RPMI7951 (cell line): ENCODE results near the gene MTERF1. TPM values are rescaled to one million over a fixed set of nuclear protein-coding genes. Genes with fewer than 3 reads are reported as not detected.
"Not testable (repeated sequence)": the region's sequence is repeated elsewhere in the genome, so short reads cannot be mapped to it uniquely, and the experiment has no call there.

Experiments
- DNase-seq: peaks from one replicate; pipeline ENCODE4 v3.0.0-alpha.2; 2012; ENCODE audit warnings: low read depth
- total RNA-seq: library from RNA; depleted of rRNA; stranded (reverse); fragments of >200 nt; shearing (Covaris generic); gene quantifications from 2 replicates; pipeline ENCODE4 v1.2.3, GENCODE V29; 2014

Gene MTERF1
- total RNA-seq, 1 experiment from 2014 or later, result 15.9 TPM

- DNase-seq, result peak; percentile 36
Measured at GRCh38 chr7:91883676-91884362, 3.3 kb upstream of the MTERF1 start.

DNA sequence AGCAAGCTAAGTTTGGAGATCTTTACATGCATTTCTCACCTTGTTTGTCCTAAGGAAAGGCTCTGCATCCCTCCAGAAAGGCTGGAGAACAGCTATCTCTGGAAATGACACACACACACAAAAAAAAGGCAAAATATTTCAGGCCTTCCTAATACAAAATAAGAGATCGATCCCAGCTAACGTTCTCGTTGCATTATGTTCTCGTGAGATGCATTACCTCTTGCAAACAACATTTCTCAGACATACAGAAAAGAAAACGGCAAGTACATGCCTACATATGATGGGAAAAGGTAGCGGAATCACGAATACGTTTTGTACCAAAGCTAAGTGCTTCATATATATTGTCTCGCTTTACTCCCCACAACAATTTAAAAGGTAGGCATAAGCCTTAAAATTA lies 488 bp downstream of the MTERF1 start:
- no peak for DNase-seq

GRCh38 chr7:91876391-91877133 lies 3.9 kb downstream of the MTERF1 start:
- DNase-seq, result no peak

DNA sequence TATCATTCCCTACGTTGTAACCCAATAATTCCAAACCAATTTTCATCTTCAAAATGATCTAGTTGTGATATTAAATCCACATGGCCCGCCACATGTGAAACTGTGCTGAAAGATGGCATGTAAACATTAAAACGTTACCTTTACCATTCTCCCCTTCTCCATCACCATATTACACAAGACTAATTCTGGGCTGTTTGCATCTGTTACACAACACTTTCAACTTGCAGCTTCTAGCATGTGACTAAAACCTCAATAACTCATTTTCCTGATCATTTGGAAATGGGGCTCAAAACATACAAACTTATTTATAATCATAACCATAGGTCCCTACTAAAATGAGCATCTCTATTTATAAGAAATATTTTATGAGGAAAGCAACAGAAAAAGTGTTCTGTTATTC lies 4.7 kb downstream of the MTERF1 start:
- no peak for DNase-seq

GRCh38 chr7:91872928-91873327 lies 7.6 kb downstream of the MTERF1 start:
- no peak for DNase-seq

GRCh38 chr7:91872069-91872468 lies 8.4 kb downstream of the MTERF1 start:
- no peak for DNase-seq

DNA sequence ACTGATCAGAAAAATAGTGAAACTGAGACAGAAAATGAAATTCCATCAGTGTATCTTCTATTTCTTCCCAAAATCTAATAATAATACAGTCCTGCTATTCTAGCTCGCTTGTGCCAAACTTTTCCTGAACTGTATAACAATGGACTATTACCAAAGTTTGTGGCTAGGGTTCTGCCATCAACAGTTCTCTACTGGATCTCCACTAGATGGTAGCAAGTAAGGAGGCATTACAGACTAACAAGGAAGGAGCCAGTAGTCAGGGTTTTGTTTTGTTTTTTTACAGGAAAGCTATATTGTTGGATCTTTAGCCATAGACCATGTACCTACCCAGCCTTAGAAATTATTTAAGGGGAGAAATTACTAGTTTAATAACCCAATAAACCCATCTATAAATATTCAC lies 10.8 kb downstream of the MTERF1 start:
- no peak for DNase-seq

DNA sequence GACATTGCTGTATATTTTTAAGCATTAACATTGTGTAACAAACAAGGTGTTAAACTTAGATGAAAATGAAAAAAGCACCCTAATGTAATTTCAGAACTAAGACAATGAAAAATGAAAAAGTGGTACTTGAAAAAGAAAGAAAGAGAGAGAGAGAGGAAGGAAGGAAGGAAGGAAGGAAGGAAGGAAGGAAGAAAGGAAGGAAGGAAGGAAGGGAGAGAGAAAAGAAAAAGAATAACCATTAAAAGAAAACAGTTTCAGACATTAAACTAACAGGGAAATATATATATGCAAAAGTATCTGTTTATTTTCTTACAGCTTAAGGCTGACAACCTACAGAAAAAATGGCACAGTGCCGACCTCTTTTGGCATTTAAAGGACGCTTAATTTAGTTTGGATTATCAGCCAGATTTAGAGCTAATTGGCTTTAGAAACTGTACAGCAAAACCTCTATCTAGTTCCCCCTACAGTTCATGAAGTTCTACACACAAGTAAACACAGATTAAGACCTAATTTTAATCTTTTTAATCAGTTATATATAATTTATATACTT lies 13.8 kb downstream of the MTERF1 start:
- no peak for DNase-seq

DNA sequence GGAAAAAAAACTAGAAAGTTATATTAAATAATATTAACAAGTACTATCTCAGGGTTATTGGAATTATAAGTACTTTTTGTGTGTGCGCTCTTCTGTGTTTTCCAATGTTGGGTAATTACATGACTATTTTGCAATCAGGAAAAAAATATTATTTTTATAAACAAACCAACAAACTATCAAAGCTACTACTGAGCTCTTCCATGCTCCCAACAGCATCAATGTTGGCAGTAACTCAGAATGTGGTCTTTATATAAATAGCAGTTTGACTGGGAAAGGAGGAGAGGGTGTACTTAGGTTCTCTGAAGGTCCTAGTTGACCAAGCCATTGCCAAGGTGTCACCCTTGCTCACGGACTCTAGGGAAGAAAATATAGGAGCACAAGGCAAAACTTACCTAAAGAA lies 15.0 kb downstream of the MTERF1 start:
- no peak for DNase-seq

DNA sequence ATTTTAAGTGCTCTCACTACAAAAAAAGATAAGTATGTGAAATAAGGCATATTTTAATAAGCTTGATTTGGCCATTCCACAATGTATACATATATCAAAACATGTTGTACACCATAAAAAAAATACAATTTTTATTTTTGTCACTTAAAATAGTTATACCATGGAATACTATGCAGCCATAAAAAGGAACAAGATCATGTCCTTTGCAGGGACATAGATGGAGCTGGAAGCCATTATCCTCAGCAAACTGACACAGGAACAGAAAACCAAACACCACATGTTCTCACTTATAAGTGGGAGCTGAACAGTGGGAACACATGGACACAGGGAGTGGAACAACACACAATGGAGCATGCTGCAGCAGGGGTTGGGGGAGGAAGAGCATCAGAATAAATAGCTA lies 15.9 kb downstream of the MTERF1 start:
- DNase-seq, result not testable (repeated sequence)

GRCh38 chr7:91864070-91864469 lies 16.4 kb downstream of the MTERF1 start:
- DNase-seq, result no peak

DNA sequence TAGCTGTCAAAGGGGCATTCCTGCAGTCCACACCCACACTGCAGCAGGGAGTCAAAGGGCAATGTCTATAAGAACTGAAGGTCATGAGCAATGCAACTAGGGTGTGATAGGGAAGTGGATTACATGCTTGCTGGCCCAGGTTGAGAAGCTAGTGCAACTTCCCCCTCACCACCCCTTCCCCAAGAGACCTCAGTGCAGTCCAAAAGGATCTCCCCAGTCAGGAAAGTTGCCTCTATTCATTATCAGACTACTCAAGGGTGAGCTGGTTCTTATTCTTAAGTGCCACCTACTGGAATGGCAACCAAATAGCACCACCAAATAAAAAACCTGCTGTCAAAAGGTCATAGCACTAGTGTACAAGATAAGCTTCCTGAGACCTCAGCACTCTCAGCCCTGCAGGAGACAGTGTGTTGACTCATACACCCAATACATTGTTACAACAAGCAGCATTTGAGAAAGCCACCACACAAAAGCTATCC lies 28.2 kb downstream of the MTERF1 start:
- DNase-seq, result peak; percentile 52

GRCh38 chr7:91850455-91850854 lies 30.0 kb downstream of the MTERF1 start:
- DNase-seq, result no peak

DNA sequence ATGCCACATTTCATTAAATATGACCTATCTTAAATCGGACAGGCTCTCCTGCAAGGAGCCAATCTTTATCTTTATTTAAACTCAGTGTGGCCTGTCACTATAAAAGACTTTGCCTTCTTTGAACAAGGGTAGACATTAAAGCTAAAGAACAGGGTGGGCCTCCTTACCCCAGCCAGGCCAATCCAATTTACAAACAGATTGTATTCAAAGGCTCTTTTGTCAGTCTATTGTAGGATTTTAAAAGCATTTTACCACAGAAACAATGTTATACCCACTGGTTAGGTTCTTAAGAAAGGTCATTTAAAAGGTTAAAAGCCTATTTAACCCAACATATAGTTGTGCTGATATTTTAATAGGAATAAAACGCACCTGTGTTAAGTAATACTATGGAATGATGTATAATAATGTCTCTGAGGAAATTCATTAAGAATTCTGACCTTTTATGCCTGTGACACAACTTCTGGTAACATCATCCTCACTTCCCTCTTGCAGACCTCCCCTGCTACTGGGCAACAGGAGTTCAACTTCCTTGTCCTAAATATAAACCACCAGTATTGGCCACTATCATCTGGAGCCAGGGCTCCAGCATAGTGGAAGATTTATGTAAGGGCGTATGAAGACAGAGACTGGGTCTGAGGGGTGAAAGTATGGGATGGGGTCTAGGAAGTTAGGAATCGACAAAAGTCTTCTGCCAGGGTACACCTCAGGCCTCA lies 32.5 kb downstream of the MTERF1 start:
- DNase-seq, result no peak

GRCh38 chr7:91847231-91847630 lies 33.3 kb downstream of the MTERF1 start:
- no peak for DNase-seq

DNA sequence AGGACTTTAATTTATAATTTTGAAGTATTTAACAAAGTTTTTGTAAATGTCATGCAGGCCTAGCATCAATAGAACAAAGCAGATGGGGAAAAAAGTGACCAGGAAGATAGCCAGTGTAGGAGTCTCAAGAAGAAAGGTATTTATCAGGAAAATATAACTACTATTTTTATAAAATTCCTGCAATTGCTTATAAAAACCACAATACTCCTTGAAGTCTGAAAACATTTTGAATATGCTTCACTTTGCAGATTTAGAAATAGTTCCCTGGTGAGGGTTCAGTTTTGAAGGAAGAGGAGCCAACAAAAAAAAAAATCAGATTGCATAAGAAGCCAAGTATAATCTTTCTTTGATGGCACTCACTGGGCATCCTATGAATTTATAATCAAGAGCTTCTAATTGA lies 34.1 kb downstream of the MTERF1 start:
- no peak for DNase-seq

DNA sequence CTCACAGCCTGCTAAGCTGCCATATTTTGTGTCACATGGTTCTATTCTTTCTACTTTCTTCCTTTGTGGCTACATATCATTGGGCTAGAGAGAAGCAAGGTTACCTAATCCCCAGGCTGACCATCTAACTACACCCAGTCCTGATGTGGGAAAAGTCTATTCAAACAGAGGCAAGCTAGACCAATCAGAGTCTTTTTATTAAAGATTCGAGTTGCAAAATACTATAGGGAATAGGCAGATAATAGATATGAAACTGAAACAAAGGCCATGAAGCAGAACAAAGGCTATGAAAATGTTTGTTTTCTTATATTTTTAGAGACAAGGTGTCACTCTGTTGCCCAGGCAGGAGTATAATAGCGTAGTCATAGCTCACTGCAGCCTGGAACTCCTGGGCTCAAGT lies 36.7 kb downstream of the MTERF1 start:
- no peak for DNase-seq

DNA sequence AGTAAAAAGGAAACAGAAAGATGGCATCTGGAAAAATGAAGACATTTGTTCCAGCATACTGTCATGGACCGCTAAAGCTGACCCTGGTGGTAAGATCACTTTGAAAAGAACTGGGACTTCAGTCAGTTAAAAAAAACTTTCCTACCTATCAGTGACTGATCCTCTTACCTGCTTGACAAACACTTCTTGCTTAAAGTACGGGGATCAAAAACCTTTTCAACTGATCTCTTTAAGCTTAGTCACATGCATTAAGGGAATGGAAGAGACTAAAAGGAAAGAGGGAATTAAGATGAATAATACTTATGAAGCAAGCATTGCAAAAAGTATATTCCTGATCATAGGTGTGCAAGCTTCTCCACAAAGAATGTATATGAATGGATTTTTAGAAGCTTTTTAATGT lies 42.1 kb downstream of the MTERF1 start:
- DNase-seq, result no peak

DNA sequence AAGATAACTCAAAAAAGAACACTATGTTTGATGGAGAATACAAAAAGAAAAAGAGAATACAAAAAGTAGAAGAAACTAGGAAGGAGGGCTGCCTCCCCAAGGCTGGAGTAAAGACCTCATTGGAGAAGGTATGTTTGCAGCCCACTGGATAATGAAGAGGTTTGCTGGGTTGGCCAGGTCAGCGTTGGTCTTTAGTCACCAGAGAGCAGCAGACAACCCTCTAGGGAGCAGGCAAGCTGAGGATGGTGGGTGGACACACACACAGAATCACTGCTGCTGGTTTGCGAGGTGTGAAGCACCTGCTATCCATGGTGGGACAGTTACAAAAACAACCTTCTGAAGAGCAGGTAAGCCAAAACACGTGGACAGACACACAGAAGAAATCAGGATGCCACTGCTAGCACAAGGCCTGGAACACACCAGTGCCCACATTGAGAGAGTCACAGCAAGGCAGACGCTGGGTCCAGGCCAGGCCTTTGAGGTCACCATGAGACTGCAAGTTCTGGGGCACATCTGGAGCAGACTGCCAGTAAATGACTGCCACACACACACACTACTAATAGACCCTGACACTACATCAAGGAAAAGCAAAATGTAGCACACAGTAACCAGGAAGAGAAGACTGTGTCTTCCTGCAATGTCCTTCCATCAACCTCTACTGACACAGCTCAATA lies 43.0 kb downstream of the MTERF1 start:
- no peak for DNase-seq

GRCh38 chr7:91835826-91836368 lies 44.6 kb downstream of the MTERF1 start:
- no peak for DNase-seq

DNA sequence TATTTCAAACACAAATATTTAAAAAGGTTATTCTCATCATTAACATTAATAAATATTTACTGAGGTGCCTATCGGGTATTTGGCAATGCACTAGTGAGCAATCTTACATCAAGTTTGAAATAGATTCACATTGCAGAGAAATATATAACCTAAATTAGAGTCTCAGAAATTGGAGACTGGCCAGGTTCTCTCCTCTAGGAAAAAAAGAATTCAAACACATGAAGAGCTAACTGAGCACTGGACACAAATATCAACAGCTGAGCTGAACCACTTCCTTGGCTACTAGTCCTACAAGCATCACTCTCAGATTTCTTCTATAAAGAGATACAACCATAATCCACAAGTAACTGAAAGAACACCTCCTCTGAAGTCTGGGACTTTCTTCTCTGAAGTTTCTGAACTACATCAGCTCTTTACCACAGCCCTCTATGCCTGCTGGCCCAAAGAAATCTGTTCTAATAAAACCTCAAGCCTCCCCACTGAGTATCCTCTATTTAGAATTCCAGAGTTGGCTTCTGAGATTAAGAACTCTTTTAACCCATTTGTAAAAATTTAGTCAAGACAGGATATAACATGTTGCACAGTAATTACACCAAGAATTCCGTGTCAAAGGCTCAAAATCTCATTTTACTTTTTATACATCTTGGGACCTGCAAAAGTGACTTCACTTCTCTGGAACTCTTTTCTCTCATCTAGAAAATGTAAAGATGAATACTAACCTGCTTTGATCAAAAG lies 45.2 kb downstream of the MTERF1 start:
- no peak for DNase-seq
